GM12874 (cell line): Measurements from ENCODE around the gene LURAP1L.

ENCODE experiments used
- CTCF ChIP-seq: IDR thresholded peaks from 2 replicates; pipeline ENCODE4 v1.5.1; 2011; ENCODE audit warnings: low read depth, mild to moderate bottlenecking, control low read depth, low read length, moderate library complexity; ENCODE audit not compliant: insufficient read depth

The LURAP1L gene

GRCh38 chr9:12776513-12777055 lies 1.8 kb downstream of the LURAP1L start:
- TF ChIP-seq CTCF, result 0 out of 2 replicates have a peak, but pooled peaks have one; percentile 12

- no peak for TF ChIP-seq CTCF
Measured at GRCh38 chr9:12777121-12778022, 2.6 kb downstream of the LURAP1L start.

- no peak for TF ChIP-seq CTCF
Measured at GRCh38 chr9:12778389-12778788, 3.6 kb downstream of the LURAP1L start.

- no peak for TF ChIP-seq CTCF
Measured at GRCh38 chr9:12781226-12781733, 6.5 kb downstream of the LURAP1L start.

GRCh38 chr9:12783767-12784460 lies 9.1 kb downstream of the LURAP1L start:
- TF ChIP-seq CTCF, result no peak

GRCh38 chr9:12784461-12785259 lies 9.8 kb downstream of the LURAP1L start:
- TF ChIP-seq CTCF, result no peak
